ENCODE measurements around the gene CCDC74A.
"Not testable (repeated sequence)": the region's sequence is repeated elsewhere in the genome, so short reads cannot be mapped to it uniquely, and the experiment has no call there.

DNA sequence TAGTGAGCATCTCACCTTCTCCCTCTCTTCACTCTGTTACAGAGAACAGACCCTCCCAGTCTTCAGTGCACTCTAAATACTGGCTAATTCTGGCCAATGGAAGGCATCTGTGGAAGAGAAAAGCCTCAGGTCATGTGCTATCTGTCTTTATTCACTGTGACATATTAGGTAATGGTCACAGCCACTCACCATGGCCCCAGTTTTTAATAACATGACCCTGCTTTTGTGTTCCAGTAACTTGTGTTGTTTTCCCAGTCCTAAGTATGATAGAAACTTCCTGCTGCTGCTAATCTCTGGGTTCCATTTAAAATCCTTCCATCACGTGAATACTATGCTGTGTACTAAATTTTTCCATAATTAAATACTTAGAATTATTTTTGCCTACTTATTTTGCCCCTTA, 40.7 kb downstream of the CCDC74A start:
- TF ChIP-seq, protein P1, sequence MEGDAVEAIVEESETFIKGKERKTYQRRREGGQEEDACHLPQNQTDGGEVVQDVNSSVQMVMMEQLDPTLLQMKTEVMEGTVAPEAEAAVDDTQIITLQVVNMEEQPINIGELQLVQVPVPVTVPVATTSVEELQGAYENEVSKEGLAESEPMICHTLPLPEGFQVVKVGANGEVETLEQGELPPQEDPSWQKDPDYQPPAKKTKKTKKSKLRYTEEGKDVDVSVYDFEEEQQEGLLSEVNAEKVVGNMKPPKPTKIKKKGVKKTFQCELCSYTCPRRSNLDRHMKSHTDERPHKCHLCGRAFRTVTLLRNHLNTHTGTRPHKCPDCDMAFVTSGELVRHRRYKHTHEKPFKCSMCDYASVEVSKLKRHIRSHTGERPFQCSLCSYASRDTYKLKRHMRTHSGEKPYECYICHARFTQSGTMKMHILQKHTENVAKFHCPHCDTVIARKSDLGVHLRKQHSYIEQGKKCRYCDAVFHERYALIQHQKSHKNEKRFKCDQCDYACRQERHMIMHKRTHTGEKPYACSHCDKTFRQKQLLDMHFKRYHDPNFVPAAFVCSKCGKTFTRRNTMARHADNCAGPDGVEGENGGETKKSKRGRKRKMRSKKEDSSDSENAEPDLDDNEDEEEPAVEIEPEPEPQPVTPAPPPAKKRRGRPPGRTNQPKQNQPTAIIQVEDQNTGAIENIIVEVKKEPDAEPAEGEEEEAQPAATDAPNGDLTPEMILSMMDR (conservative IDR thresholded peaks at IDR 0.05; ENCODE audit: low read depth, low read length), result not testable (repeated sequence)
- not testable (repeated sequence) for TF ChIP-seq EZH2 (IDR thresholded peaks at IDR 0.05; ENCODE audit: borderline replicate concordance, low read depth, low read length, poor library complexity, severe bottlenecking)
